Measurements from ENCODE around the gene EBF4.

Gene EBF4

DNA sequence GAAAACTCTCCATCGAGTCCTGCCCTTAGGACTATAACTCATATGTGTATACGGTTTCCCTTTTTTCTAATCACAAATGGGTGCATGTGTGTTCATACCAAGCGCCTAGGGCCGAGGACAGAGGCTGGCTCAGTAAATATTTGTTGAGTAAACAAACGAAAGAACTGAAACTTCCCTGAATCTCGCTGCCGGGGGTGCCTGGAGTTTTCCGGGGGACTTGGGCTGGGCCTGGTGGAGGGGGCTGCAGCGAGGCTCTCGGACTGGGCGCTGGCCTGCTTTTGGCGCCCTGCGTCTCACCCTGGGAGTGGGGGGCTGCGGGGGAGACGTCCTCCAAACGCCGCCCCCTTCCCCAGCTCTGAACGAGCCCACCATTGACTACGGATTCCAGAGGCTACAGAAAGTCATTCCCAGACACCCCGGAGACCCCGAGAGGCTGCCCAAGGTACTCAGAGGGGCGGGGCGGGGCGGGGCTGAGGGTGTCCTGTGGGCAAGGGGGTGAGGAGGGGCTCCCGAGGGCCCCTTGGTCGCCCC lies 58.8 kb downstream of the EBF4 start:
- Histone ChIP-seq H3K4me1 (ENCODE audit: control insufficient read depth, low read length) (peaks cover 7% of the 10 kb centered on the region), H3K79me2 (ENCODE audit: control insufficient read depth, low read length) (no peaks in the 10 kb centered on the region), H3K9me3 (ENCODE audit: control insufficient read depth, insufficient read depth, low read length) (no peaks in the 10 kb centered on the region), H3K4me2 (ENCODE audit: low read length) (no peak overlapping the region), H3F3A (ENCODE audit: control insufficient read depth, insufficient read depth) (peaks cover 3% of the 10 kb centered on the region), H3K9me2 (replicated peaks; ENCODE audit: control insufficient read depth, low read length) (no peaks in the 10 kb centered on the region), H3K27me3 (ENCODE audit: control insufficient read depth, low read length) (peaks cover 48% of the 10 kb centered on the region), H4K20me1 (ENCODE audit: control insufficient read depth, insufficient read depth, low read depth, low read length) (no peaks in the 10 kb centered on the region), H3K27ac (ENCODE audit: low read depth, low read length) (no peak overlapping the region), H3K4me3 (ENCODE audit: low read length) (no peak overlapping the region), H3K36me3 (ENCODE audit: control insufficient read depth, low read length) (no peaks in the 10 kb centered on the region)
- TF ChIP-seq, protein P1, sequence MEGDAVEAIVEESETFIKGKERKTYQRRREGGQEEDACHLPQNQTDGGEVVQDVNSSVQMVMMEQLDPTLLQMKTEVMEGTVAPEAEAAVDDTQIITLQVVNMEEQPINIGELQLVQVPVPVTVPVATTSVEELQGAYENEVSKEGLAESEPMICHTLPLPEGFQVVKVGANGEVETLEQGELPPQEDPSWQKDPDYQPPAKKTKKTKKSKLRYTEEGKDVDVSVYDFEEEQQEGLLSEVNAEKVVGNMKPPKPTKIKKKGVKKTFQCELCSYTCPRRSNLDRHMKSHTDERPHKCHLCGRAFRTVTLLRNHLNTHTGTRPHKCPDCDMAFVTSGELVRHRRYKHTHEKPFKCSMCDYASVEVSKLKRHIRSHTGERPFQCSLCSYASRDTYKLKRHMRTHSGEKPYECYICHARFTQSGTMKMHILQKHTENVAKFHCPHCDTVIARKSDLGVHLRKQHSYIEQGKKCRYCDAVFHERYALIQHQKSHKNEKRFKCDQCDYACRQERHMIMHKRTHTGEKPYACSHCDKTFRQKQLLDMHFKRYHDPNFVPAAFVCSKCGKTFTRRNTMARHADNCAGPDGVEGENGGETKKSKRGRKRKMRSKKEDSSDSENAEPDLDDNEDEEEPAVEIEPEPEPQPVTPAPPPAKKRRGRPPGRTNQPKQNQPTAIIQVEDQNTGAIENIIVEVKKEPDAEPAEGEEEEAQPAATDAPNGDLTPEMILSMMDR (IDR thresholded peaks at IDR 0.05; ENCODE audit: low read depth, low read length, poor library complexity, severe bottlenecking) = no peak
- TF ChIP-seq EZH2phosphoT487 (IDR thresholded peaks at IDR 0.05; ENCODE audit: borderline replicate concordance, low read length) = no peak

GRCh38 chr20:2751878-2752566 lies 59.4 kb downstream of the EBF4 start:
- H3K4me2 ChIP-seq (ENCODE audit: low read length) = peak overlapping the region; percentile 42
- TF ChIP-seq EZH2phosphoT487 (IDR thresholded peaks at IDR 0.05; ENCODE audit: borderline replicate concordance, low read length) = no peak
- TF ChIP-seq, protein P1 (IDR thresholded peaks at IDR 0.05; ENCODE audit: low read depth, low read length, poor library complexity, severe bottlenecking) = no peak

GRCh38 chr20:2752567-2753460 lies 60.2 kb downstream of the EBF4 start:
- Histone ChIP-seq H3K27ac (ENCODE audit: low read depth, low read length) (no peak overlapping the region), H3K4me2 (ENCODE audit: low read length) (peak overlapping the region; percentile 42), H3K4me3 (ENCODE audit: low read length) (peak overlapping the region; percentile 40), H3K9me3 (ENCODE audit: control insufficient read depth, insufficient read depth, low read length) (no peaks in the 10 kb centered on the region), H3K36me3 (ENCODE audit: control insufficient read depth, low read length) (no peaks in the 10 kb centered on the region), H4K20me1 (ENCODE audit: control insufficient read depth, insufficient read depth, low read depth, low read length) (no peaks in the 10 kb centered on the region), H3K27me3 (ENCODE audit: control insufficient read depth, low read length) (peaks cover 48% of the 10 kb centered on the region), H3K4me1 (ENCODE audit: control insufficient read depth, low read length) (peaks cover 7% of the 10 kb centered on the region), H3F3A (ENCODE audit: control insufficient read depth, insufficient read depth) (peaks cover 3% of the 10 kb centered on the region), H3K79me2 (ENCODE audit: control insufficient read depth, low read length) (no peaks in the 10 kb centered on the region), H3K9me2 (replicated peaks; ENCODE audit: control insufficient read depth, low read length) (no peaks in the 10 kb centered on the region)
- TF ChIP-seq EZH2phosphoT487 (IDR thresholded peaks at IDR 0.05; ENCODE audit: borderline replicate concordance, low read length) = no peak
- TF ChIP-seq, protein P1 (IDR thresholded peaks at IDR 0.05; ENCODE audit: low read depth, low read length, poor library complexity, severe bottlenecking) = peak; percentile 74

More at GRCh38 chr20:2751878-2752566, 59.4 kb downstream of the EBF4 start:
- Histone ChIP-seq H3K4me3 (ENCODE audit: low read length) (peak overlapping the region; percentile 40), H3K27ac (ENCODE audit: low read depth, low read length) (no peak overlapping the region), H3K79me2 (ENCODE audit: control insufficient read depth, low read length) (no peaks in the 10 kb centered on the region), H3K4me1 (ENCODE audit: control insufficient read depth, low read length) (peaks cover 7% of the 10 kb centered on the region), H3F3A (ENCODE audit: control insufficient read depth, insufficient read depth) (peaks cover 3% of the 10 kb centered on the region), H3K27me3 (ENCODE audit: control insufficient read depth, low read length) (peaks cover 48% of the 10 kb centered on the region), H3K9me3 (ENCODE audit: control insufficient read depth, insufficient read depth, low read length) (no peaks in the 10 kb centered on the region), H4K20me1 (ENCODE audit: control insufficient read depth, insufficient read depth, low read depth, low read length) (no peaks in the 10 kb centered on the region), H3K9me2 (replicated peaks; ENCODE audit: control insufficient read depth, low read length) (no peaks in the 10 kb centered on the region), H3K36me3 (ENCODE audit: control insufficient read depth, low read length) (no peaks in the 10 kb centered on the region)

Measured in DOHH2 (cell line).